Activated CD8-positive, alpha-beta memory T cell treated with anti-CD3 and anti-CD28 coated beads, Interleukin-2, amount 10 ng/mL, durations not matched to agents 7 days and 5 days (primary cell): Measurements from ENCODE around the gene TLCD3B. TPM values are rescaled to one million over a fixed set of nuclear protein-coding genes. Genes with fewer than 3 reads are reported as not detected.

ENCODE experiments used
- ATAC-seq: fragments of 150-1000 bp; cut with Tn5 transposase; one replicate; pipeline ENCODE4 v1.10.0; 2021; ENCODE audit warnings: moderate library complexity
- CTCF ChIA-PET: fragments of 350-600 bp; sonication (Branson Sonifier 250); formaldehyde crosslinking; loops from one replicate; lab custom pipeline; 2021; ENCODE audit warnings: antibody characterized with exemption; lab: Charles Lee
- DNase-seq: peaks from one replicate; pipeline ENCODE4 v3.0.0-alpha.2; 2020
- H3K27ac Mint-ChIP-seq: one replicate; pipeline ENCODE4 v1.8.0; 2021; ENCODE audit warnings: mild to moderate bottlenecking, mixed read lengths
- H3K27me3 Mint-ChIP-seq: one replicate; pipeline ENCODE4 v1.8.0; 2021; ENCODE audit warnings: mixed read lengths
- H3K36me3 Mint-ChIP-seq: one replicate; pipeline ENCODE4 v1.8.0; 2021; ENCODE audit warnings: mild to moderate bottlenecking, mixed read lengths
- H3K4me1 Mint-ChIP-seq: one replicate; pipeline ENCODE4 v1.8.0; 2021; ENCODE audit warnings: mixed read lengths
- H3K4me3 Mint-ChIP-seq: one replicate; pipeline ENCODE4 v1.8.0; 2021; ENCODE audit warnings: mild to moderate bottlenecking, moderate library complexity, mixed read lengths
- H3K9me3 Mint-ChIP-seq: one replicate; pipeline ENCODE4 v1.8.0; 2022; ENCODE audit warnings: low read depth, mixed read lengths
- total RNA-seq, 2 experiments: library from RNA; stranded (reverse); gene quantifications; one replicate each; pipeline ENCODE4 v1.2.3, GENCODE V29; 2021

Gene TLCD3B
- 1 to 10 TPM; 1.6 to 6.5 TPM for total RNA-seq

GRCh38 chr16:30030841-30031413, at the start of gene TLCD3B:
TSS of gene TLCD3B (minus strand) at chr16:30031271. CDS start at chr16:30030527, 744 bp downstream.
- CTCF ChIA-PET = interaction anchor here (0.7 to 4.1 kb wide), 17 partner anchors 8 to 339 kb away, joined by 3 to 40 read pairs (median 12); partner anchors contain the start of genes ALDOA, C16orf92, HIRIP3 and INO80E
- ATAC-seq (no peak), DNase-seq (no peak)
- no peak within 1 kb of the TSS for H3K4me3 Mint-ChIP-seq
- H3K27me3 Mint-ChIP-seq = peaks cover 67% of the 10 kb centered on the region
- no peak within 1 kb of the TSS for H3K27ac Mint-ChIP-seq
- H3K9me3 Mint-ChIP-seq = no peaks in the 10 kb centered on the region
- peaks cover 21% of the 10 kb centered on the region for H3K4me1 Mint-ChIP-seq
- no peaks in the 10 kb centered on the region for H3K36me3 Mint-ChIP-seq

GRCh38 chr16:30079480-30079879, 48.4 kb upstream of the TLCD3B start:
- H3K4me1 Mint-ChIP-seq = peaks cover 35% of the 10 kb centered on the region
- CTCF ChIA-PET = interaction anchor here (0.9 to 7.5 kb wide), 4 partner anchors 12 to 33 kb away, joined by 3 to 82 read pairs (median 4); partner anchors contain the start of genes ALDOA and TBX6
- H3K36me3 Mint-ChIP-seq = peaks cover 56% of the 10 kb centered on the region
- no peaks in the 10 kb centered on the region for H3K9me3 Mint-ChIP-seq
- DNase-seq (no peak), ATAC-seq (no peak)
- H3K4me3 Mint-ChIP-seq = no peak overlapping the region
- no peaks in the 10 kb centered on the region for H3K27me3 Mint-ChIP-seq
- no peak overlapping the region for H3K27ac Mint-ChIP-seq

- peaks cover 54% of the 10 kb centered on the region for H3K36me3 Mint-ChIP-seq
- no peaks in the 10 kb centered on the region for H3K27me3 Mint-ChIP-seq
- H3K4me3 Mint-ChIP-seq = no peak overlapping the region
- CTCF ChIA-PET = interaction anchor here (1.2 to 7.5 kb wide), 2 partner anchors 12 to 33 kb away, joined by 4 to 82 read pairs; partner anchors contain the start of gene TBX6
- no peak overlapping the region for H3K27ac Mint-ChIP-seq
- ATAC-seq (no peak), DNase-seq (no peak)
- no peaks in the 10 kb centered on the region for H3K9me3 Mint-ChIP-seq
- peaks cover 34% of the 10 kb centered on the region for H3K4me1 Mint-ChIP-seq
Observed at GRCh38 chr16:30078744-30079143, 47.7 kb upstream of the TLCD3B start.

- H3K4me1 Mint-ChIP-seq = peaks cover 35% of the 10 kb centered on the region
- no peaks in the 10 kb centered on the region for H3K9me3 Mint-ChIP-seq
- H3K27ac Mint-ChIP-seq = peak overlapping the region; percentile 6
- CTCF ChIA-PET = interaction anchor here (1.5 to 7.5 kb wide), 2 partner anchors 13 to 23 kb away, joined by 5 to 82 read pairs; partner anchors contain the start of gene TBX6
- no peak for ATAC-seq
- H3K36me3 Mint-ChIP-seq = peaks cover 48% of the 10 kb centered on the region
- no peak for DNase-seq
- peak overlapping the region; percentile 85 for H3K4me3 Mint-ChIP-seq
- H3K27me3 Mint-ChIP-seq = no peaks in the 10 kb centered on the region
Observed at GRCh38 chr16:30077656-30078055, 46.6 kb upstream of the TLCD3B start.

GRCh38 chr16:30076276-30076791, 45.3 kb upstream of the TLCD3B start:
- peak overlapping the region; percentile 87 for H3K27ac Mint-ChIP-seq
- peaks cover 47% of the 10 kb centered on the region for H3K36me3 Mint-ChIP-seq
- DNase-seq = no peak
- peak overlapping the region; percentile 85 for H3K4me3 Mint-ChIP-seq
- H3K27me3 Mint-ChIP-seq = no peaks in the 10 kb centered on the region
- no peaks in the 10 kb centered on the region for H3K9me3 Mint-ChIP-seq
- ATAC-seq = peak; percentile 40
- CTCF ChIA-PET = interaction anchor here (0.8 to 7.5 kb wide), 5 partner anchors 10 to 67 kb away, joined by 3 to 82 read pairs (median 5); partner anchors contain the start of genes ALDOA and TBX6
- H3K4me1 Mint-ChIP-seq = peaks cover 37% of the 10 kb centered on the region

- Mint-ChIP-seq H3K36me3 (peaks cover 45% of the 10 kb centered on the region), H3K4me1 (peaks cover 37% of the 10 kb centered on the region)
- peak; percentile 90 for ATAC-seq
Observed at GRCh38 chr16:30075503-30076275, 44.6 kb upstream of the TLCD3B start, which contains the start of gene PPP4C. TSS of gene PPP4C (plus strand) at chr16:30075994. CDS start at chr16:30076378, 384 bp downstream.

GRCh38 chr16:30070490-30070889, 39.4 kb upstream of the TLCD3B start:
- ATAC-seq (no peak), DNase-seq (no peak)
- Mint-ChIP-seq H3K4me3 (no peak overlapping the region), H3K27me3 (no peaks in the 10 kb centered on the region), H3K4me1 (peaks cover 48% of the 10 kb centered on the region), H3K36me3 (peaks cover 63% of the 10 kb centered on the region), H3K9me3 (no peaks in the 10 kb centered on the region), H3K27ac (no peak overlapping the region)
- CTCF ChIA-PET = interaction anchor here (1.1 to 10.1 kb wide), 2 partner anchors 22 to 85 kb away, joined by 4 to 107 read pairs; partner anchors contain the start of gene TBX6

More at GRCh38 chr16:30075503-30076275, 44.6 kb upstream of the TLCD3B start, which contains the start of gene PPP4C:
- H3K9me3 Mint-ChIP-seq = no peaks in the 10 kb centered on the region
- peak within 1 kb of the TSS; percentile 85 for H3K4me3 Mint-ChIP-seq
- DNase-seq = peak; percentile 95
- CTCF ChIA-PET = interaction anchor here (1.2 to 7.5 kb wide), 6 partner anchors 10 to 67 kb away, joined by 4 to 82 read pairs (median 6); partner anchors contain the start of genes ALDOA and TBX6
- no peaks in the 10 kb centered on the region for H3K27me3 Mint-ChIP-seq
- peak within 1 kb of the TSS; percentile 87 for H3K27ac Mint-ChIP-seq

- CTCF ChIA-PET = interaction anchor here (1.1 to 10.1 kb wide), 2 partner anchors 22 to 86 kb away, joined by 4 to 107 read pairs; partner anchors contain the start of gene TBX6
- no peaks in the 10 kb centered on the region for H3K27me3 Mint-ChIP-seq
- H3K27ac Mint-ChIP-seq = peak overlapping the region; percentile 53
- no peak for DNase-seq
- H3K9me3 Mint-ChIP-seq = no peaks in the 10 kb centered on the region
- no peak for ATAC-seq
- H3K4me1 Mint-ChIP-seq = peaks cover 45% of the 10 kb centered on the region
- no peak overlapping the region for H3K4me3 Mint-ChIP-seq
- H3K36me3 Mint-ChIP-seq = peaks cover 67% of the 10 kb centered on the region
Observed at GRCh38 chr16:30069611-30070462, 38.8 kb upstream of the TLCD3B start.

- no peaks in the 10 kb centered on the region for H3K27me3 Mint-ChIP-seq
- H3K4me1 Mint-ChIP-seq = peaks cover 43% of the 10 kb centered on the region
- peak overlapping the region; percentile 50 for H3K4me3 Mint-ChIP-seq
- H3K36me3 Mint-ChIP-seq = peaks cover 69% of the 10 kb centered on the region
- peak overlapping the region; percentile 74 for H3K27ac Mint-ChIP-seq
- ATAC-seq (no peak), DNase-seq (peak; percentile 67)
- H3K9me3 Mint-ChIP-seq = no peaks in the 10 kb centered on the region
- CTCF ChIA-PET = interaction anchor here (10.1 kb wide), 1 partner anchor 23 kb away, joined by 107 read pairs; the partner anchor contains the start of gene TBX6
Observed at GRCh38 chr16:30068750-30069610, 37.9 kb upstream of the TLCD3B start.

GRCh38 chr16:30068333-30068732, 37.3 kb upstream of the TLCD3B start:
- Mint-ChIP-seq H3K9me3 (no peaks in the 10 kb centered on the region), H3K4me3 (peak overlapping the region; percentile 50), H3K27ac (peak overlapping the region; percentile 74), H3K4me1 (peaks cover 47% of the 10 kb centered on the region), H3K27me3 (no peaks in the 10 kb centered on the region), H3K36me3 (peaks cover 65% of the 10 kb centered on the region)
- ATAC-seq (no peak), DNase-seq (no peak)
- CTCF ChIA-PET = interaction anchor here (1.5 to 10.1 kb wide), 2 partner anchors 13 to 24 kb away, joined by 4 to 107 read pairs; partner anchors contain the start of gene TBX6

GRCh38 chr16:30067584-30067916, 36.5 kb upstream of the TLCD3B start:
- Mint-ChIP-seq H3K4me1 (peaks cover 50% of the 10 kb centered on the region), H3K27me3 (no peaks in the 10 kb centered on the region), H3K36me3 (peaks cover 63% of the 10 kb centered on the region), H3K27ac (peak overlapping the region; percentile 87), H3K9me3 (no peaks in the 10 kb centered on the region), H3K4me3 (peak overlapping the region; percentile 95)
- no peak for ATAC-seq
- DNase-seq = no peak
- CTCF ChIA-PET = interaction anchor here (1.2 to 10.1 kb wide), 4 partner anchors 12 to 118 kb away, joined by 3 to 107 read pairs (median 4); partner anchors contain the start of gene TBX6
